GM23248 (cell line): Measurements from ENCODE around the gene SYMPK. TPM values are rescaled to one million over a fixed set of nuclear protein-coding genes. Genes with fewer than 3 reads are reported as not detected.

ENCODE experiments used
- DNase-seq: peaks from one replicate; pipeline ENCODE4 v3.0.0-alpha.2; 2015
- H2AFZ ChIP-seq: fragments of 200-600 bp; sonication (generic); 2 replicates; pipeline ENCODE4 v1.6.1; 2016; ENCODE audit warnings: antibody characterized with exemption
- H3F3A ChIP-seq: fragments of 200-600 bp; sonication (generic); 2 replicates; pipeline ENCODE4 v1.6.1; 2016; ENCODE audit warnings: mild to moderate bottlenecking, antibody characterized with exemption, mixed run types; ENCODE audit not compliant: insufficient read depth
- H3K27ac ChIP-seq: fragments of 200-600 bp; sonication (generic); 2 replicates; pipeline ENCODE4 v1.5.1; 2016; ENCODE audit warnings: mild to moderate bottlenecking
- H3K27me3 ChIP-seq: fragments of 200-600 bp; sonication (generic); replicated peaks from 2 replicates; pipeline ENCODE4 v1.6.1; 2016; ENCODE audit warnings: mild to moderate bottlenecking; ENCODE audit not compliant: insufficient read depth
- H3K36me3 ChIP-seq: fragments of 200-600 bp; sonication (generic); 2 replicates; pipeline ENCODE4 v1.6.1; 2016; ENCODE audit warnings: low read depth, mild to moderate bottlenecking
- H3K4me1 ChIP-seq: fragments of 200-600 bp; sonication (generic); 2 replicates; pipeline ENCODE4 v1.6.1; 2016; ENCODE audit warnings: mild to moderate bottlenecking; ENCODE audit not compliant: insufficient read depth
- H3K4me2 ChIP-seq: fragments of 200-600 bp; sonication (generic); one replicate; pipeline ENCODE4 v1.6.1; 2016; ENCODE audit warnings: mild to moderate bottlenecking; ENCODE audit not compliant: unreplicated experiment
- H3K4me3 ChIP-seq: fragments of 200-600 bp; sonication (generic); 2 replicates; pipeline ENCODE4 v1.5.1; 2016; ENCODE audit warnings: mild to moderate bottlenecking
- H3K79me2 ChIP-seq: fragments of 200-600 bp; sonication (generic); 2 replicates; pipeline ENCODE4 v1.6.1; 2016; ENCODE audit warnings: mild to moderate bottlenecking; ENCODE audit not compliant: insufficient read depth
- H3K9ac ChIP-seq: fragments of 200-600 bp; sonication (generic); 2 replicates; pipeline ENCODE4 v1.6.1; 2016; ENCODE audit warnings: mild to moderate bottlenecking
- H3K9me2 ChIP-seq: fragments of 200-600 bp; sonication (generic); 2 replicates; pipeline ENCODE4 v1.6.1; 2016; ENCODE audit warnings: mixed run types, mild to moderate bottlenecking, moderate library complexity; ENCODE audit not compliant: insufficient read depth
- H3K9me3 ChIP-seq: fragments of 200-600 bp; sonication (generic); one replicate; pipeline ENCODE4 v1.6.1; 2017; ENCODE audit warnings: low read depth
- H4K20me1 ChIP-seq: fragments of 200-600 bp; sonication (generic); 2 replicates; pipeline ENCODE4 v1.6.0; 2016; ENCODE audit not compliant: insufficient read depth
- EZH2 ChIP-seq: fragments of 200-600 bp; sonication (generic); IDR thresholded peaks from 2 replicates; pipeline ENCODE4 v1.6.1; 2018; ENCODE audit warnings: antibody characterized with exemption, mild to moderate bottlenecking; ENCODE audit not compliant: insufficient read depth, poor library complexity, severe bottlenecking
- EZH2phosphoT487 ChIP-seq: fragments of 200-600 bp; sonication (generic); IDR thresholded peaks from 2 replicates; pipeline ENCODE4 v1.6.1; 2018; ENCODE audit warnings: antibody characterized with exemption, moderate library complexity, mild to moderate bottlenecking, low read depth; ENCODE audit not compliant: insufficient read depth
- WGBS, 2 experiments: methylation state at CpG; one replicate each; pipeline ENCODE4 v1.1.6; 2015 to 2017; ENCODE audit warnings: low lambda C conversion rate in 2 of 2, low coverage in 1 of 2; ENCODE audit errors: missing lambda C conversion rate in 2 of 2; 5-methylcytosine and 5-hydroxymethylcytosine counted together
- in situ Hi-C: fragments of 300-500 bp; cut with MboI; formaldehyde crosslinking; loops from 2 replicates; pipeline ENCODE4 v1.15.0; 2020
- polyA plus RNA-seq: library from polyadenylated mRNA; unstranded; fragments of >200 nt; fragmentation: Nextera tagmentation; extraction: Ambion mirVana; gene quantifications from 2 replicates; pipeline ENCODE4 v1.2.1, GENCODE V29; 2016
- total RNA-seq: library from RNA; depleted of rRNA; stranded (reverse); fragments of >200 nt; shearing (Covaris generic); gene quantifications from 2 replicates; pipeline ENCODE4 v1.2.3, GENCODE V29; 2014

The SYMPK gene
- total and polyA plus RNA-seq, 2 experiments from 2014 or later, result 17.8 to 28.1 TPM

GRCh38 chr19:45886427-45887199 lies 23.7 kb upstream of the SYMPK start:
- peaks cover 21% of the 10 kb centered on the region for H3K79me2 ChIP-seq
- no peak for TF ChIP-seq EZH2
- peak overlapping the region; percentile 92 for H3K9ac ChIP-seq
- H4K20me1 ChIP-seq, result no peaks in the 10 kb centered on the region
- peaks cover 4% of the 10 kb centered on the region for H3K4me1 ChIP-seq
- peak overlapping the region; percentile 83 for H3K4me2 ChIP-seq
- peak; percentile 98 for DNase-seq
- no peaks in the 10 kb centered on the region for H3K27me3 ChIP-seq
- in situ Hi-C loops, result no loop called here
- H3K9me3 ChIP-seq, result no peaks in the 10 kb centered on the region
- H3K27ac ChIP-seq, result peak overlapping the region; percentile 79
- H3K36me3 ChIP-seq, result no peaks in the 10 kb centered on the region
- peak overlapping the region; percentile 88 for H2AFZ ChIP-seq
- no peaks in the 10 kb centered on the region for H3K9me2 ChIP-seq
- peak overlapping the region; percentile 89 for H3K4me3 ChIP-seq
- 1% methylated on average over 22 to 32 of the region's 32 CpGs for WGBS, 2 experiments
- H3F3A ChIP-seq, result peaks cover 5% of the 10 kb centered on the region

- 1% methylated on average over 49 to 67 of the region's 107 CpGs for WGBS, 2 experiments
- in situ Hi-C loops, result no loop called here
These were observed 22.8 kb upstream of the SYMPK start, which contains the start of gene IRF2BP1 for GRCh38 chr19:45885556-45886426. TSS of gene IRF2BP1 (minus strand) at chr19:45886141. CDS start at chr19:45885774, 367 bp downstream.

GRCh38 chr19:45884682-45885555 lies 22.0 kb upstream of the SYMPK start:
- H3K9ac ChIP-seq, result peak overlapping the region; percentile 92
- H3K79me2 ChIP-seq, result peaks cover 21% of the 10 kb centered on the region
- no peaks in the 10 kb centered on the region for H3K27me3 ChIP-seq
- H3K4me3 ChIP-seq, result peak overlapping the region; percentile 89
- no peaks in the 10 kb centered on the region for H4K20me1 ChIP-seq
- peak; percentile 60 for DNase-seq
- peaks cover 5% of the 10 kb centered on the region for H3F3A ChIP-seq
- H3K27ac ChIP-seq, result peak overlapping the region; percentile 79
- WGBS, 2 experiments, result 52 to 65% methylated on average over 45 to 55 of the region's 72 CpGs
- in situ Hi-C loops, result no loop called here
- no peak for TF ChIP-seq EZH2
- TF ChIP-seq EZH2phosphoT487, result no peak
- no peaks in the 10 kb centered on the region for H3K9me2 ChIP-seq
- H3K9me3 ChIP-seq, result no peaks in the 10 kb centered on the region
- peak overlapping the region; percentile 83 for H3K4me2 ChIP-seq
- peak overlapping the region; percentile 88; the same call in 1 of the 2 replicates for H2AFZ ChIP-seq
- H3K4me1 ChIP-seq, result peaks cover 4% of the 10 kb centered on the region
- no peaks in the 10 kb centered on the region for H3K36me3 ChIP-seq

More at GRCh38 chr19:45885556-45886426, 22.8 kb upstream of the SYMPK start, which contains the start of gene IRF2BP1:
- Histone ChIP-seq H3K36me3 (no peaks in the 10 kb centered on the region), H3K27me3 (no peaks in the 10 kb centered on the region), H3K9ac (peak within 1 kb of the TSS; percentile 92), H4K20me1 (no peaks in the 10 kb centered on the region), H3K4me2 (peak within 1 kb of the TSS; percentile 83), H3F3A (peaks cover 5% of the 10 kb centered on the region), H3K4me1 (peaks cover 4% of the 10 kb centered on the region), H3K27ac (peak within 1 kb of the TSS; percentile 79), H3K9me2 (no peaks in the 10 kb centered on the region), H3K4me3 (peak within 1 kb of the TSS; percentile 89), H3K9me3 (no peaks in the 10 kb centered on the region), H3K79me2 (peaks cover 21% of the 10 kb centered on the region), H2AFZ (peak within 1 kb of the TSS; percentile 88)
- peak; percentile 98 for DNase-seq
- TF ChIP-seq EZH2, result no peak
